GM19455 (cell line): ENCODE measurements around the gene RAB36.

Source experiments
- ATAC-seq: cut with Tn5 transposase; IDR thresholded peaks from one replicate; pipeline ENCODE4 v1.9.1; 2021; ENCODE audit not compliant: unreplicated experiment

The RAB36 gene

DNA sequence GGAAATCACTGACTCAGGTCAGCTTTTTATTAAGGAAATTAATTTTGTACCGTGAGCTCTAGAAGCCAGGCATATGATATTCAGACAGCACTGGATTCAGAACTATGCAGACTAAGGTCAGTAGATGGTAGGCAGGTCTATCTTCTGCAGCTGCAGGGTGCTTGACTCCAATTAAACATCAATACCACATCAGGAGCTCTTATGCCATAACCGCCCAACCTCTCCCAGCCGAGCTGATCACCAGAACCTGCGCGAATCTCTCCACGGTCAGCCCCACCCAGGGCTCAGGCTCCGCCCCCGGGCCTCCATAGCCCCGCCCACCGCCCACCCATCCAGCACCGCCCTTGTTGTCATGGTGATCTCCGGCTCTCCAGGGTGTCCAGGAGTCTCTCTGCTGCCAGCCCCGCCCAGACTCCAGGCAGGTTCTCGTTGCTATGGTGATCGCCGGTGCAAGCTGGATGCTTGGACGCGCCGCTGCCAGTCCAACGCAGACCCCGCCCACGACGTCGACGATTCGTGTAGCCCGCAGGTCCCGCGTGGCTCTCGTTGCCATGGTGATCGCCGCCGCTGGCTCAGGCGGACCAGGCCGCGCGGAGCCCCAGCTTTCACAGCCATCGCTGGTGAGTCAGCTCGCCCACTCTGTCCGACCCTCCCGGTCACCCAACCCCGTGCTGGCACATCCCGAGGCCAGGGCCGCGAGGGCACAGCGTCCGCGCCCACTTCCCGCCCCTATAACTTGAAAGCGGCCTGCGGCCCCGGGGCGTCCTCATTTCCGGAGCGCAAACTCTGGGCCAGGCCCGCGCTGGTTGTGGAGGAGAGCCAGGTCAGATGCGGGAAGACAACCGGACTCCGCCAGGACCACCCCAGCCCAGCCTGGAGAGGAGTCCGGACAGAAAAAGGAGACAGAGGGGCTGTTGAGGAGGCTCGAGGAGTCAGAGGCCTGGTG is at the start of gene RAB36:
Gene RAB36 (plus strand): TSS at position 546 of the 946 bp plus-strand sequence. CDS start 1,140 bp downstream, outside the sequence.
- peak; percentile 51 for ATAC-seq

- no peak for ATAC-seq
Measured at GRCh38 chr22:23095733-23096342, 49.4 kb upstream of the RAB36 start.

- no peak for ATAC-seq
Measured at GRCh38 chr22:23097412-23098229, 47.7 kb upstream of the RAB36 start.

DNA sequence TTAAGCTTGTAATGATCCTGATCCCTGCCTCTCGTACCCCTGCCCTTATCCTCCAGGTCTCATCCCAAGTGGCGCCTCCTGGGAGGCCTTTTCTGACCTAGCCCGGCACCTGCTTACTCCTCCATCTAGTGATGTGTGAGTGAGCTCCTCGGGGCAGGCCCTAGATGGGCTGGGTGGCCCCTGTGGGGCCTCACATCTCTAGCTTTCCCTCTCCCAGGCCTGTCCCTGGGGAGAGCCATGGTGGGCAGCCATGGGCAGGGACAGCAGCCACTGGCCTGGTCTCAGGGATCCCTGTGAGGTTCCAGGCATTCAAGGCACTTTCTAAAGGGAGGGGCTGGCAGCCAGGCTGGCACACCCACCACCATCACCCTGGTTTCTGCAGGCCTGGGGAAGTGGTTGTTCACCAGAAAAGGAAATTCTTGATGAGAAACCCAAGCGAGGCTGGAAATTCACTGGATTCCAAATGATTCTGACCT is 47.0 kb upstream of the RAB36 start:
- no peak for ATAC-seq

GRCh38 chr22:23098718-23099530 is 46.4 kb upstream of the RAB36 start:
- ATAC-seq: no peak

DNA sequence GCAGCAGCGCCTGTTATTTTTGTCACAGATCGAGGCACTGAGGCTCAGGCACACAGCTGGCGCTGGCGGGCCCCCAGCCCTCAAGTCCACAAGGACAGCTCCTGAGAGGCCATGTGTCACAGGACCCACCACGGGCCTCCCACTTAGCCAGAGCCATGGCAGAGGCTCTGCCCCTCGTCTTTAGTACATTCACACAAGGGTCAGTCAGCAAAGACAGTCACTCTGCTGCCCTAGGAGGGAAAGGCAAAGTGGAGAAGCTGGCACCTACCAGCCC is 45.8 kb upstream of the RAB36 start:
- ATAC-seq: no peak

DNA sequence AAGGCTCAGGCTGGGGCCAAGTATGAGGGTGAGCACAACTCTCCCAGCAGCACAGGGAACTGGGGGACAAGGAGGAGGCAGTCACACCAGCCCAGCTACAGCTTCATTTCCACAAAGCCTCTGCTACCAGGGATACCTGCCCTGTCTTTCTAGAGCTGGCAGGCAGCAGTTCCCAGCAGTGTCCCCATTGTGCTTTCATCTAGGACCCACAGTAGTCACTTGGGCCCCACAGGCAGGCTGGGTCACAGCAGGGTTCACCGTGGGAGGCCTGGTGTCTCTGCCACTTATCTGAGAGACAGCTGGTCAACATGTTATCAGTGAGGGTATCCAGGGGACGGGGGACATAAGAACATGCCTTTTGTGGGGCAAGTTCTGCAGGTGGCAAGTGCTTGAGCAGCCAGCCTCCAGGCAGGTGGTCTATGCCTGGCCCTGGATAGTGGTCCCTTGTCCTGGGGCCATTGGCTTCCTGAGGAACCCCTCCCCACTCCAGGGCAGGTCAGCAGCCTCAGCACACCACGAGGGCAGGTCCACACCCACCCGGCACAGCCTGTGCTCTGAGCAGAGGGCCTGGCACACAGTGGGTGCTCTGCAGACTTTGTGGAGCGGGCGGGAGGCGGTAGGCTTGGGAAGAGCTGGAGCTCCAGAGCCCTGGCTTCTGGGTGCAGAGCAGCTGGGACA is 45.0 kb upstream of the RAB36 start:
- no peak for ATAC-seq

DNA sequence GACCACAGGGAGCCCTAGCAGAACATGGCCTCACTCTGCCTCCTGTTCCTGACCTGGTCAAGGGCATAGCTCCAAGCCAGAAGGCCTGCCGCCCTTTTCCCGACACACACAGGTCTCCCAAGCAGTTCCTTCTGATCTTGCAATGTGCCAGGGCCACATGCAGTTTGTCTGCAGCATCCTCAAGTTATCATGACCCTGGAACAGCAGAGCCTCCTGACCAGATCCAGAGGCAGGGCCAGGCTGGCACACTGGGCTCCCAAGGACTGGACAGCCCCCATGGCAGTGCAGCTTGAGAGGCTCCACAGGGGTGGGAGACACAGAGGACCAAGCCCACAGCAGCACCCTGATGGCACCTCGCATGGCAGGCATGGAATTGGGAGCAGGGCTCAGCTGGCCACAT is 43.8 kb upstream of the RAB36 start:
- no peak for ATAC-seq

- ATAC-seq: no peak
Measured at GRCh38 chr22:23102002-23102655, 43.1 kb upstream of the RAB36 start.

GRCh38 chr22:23102776-23103175 is 42.5 kb upstream of the RAB36 start:
- no peak for ATAC-seq

DNA sequence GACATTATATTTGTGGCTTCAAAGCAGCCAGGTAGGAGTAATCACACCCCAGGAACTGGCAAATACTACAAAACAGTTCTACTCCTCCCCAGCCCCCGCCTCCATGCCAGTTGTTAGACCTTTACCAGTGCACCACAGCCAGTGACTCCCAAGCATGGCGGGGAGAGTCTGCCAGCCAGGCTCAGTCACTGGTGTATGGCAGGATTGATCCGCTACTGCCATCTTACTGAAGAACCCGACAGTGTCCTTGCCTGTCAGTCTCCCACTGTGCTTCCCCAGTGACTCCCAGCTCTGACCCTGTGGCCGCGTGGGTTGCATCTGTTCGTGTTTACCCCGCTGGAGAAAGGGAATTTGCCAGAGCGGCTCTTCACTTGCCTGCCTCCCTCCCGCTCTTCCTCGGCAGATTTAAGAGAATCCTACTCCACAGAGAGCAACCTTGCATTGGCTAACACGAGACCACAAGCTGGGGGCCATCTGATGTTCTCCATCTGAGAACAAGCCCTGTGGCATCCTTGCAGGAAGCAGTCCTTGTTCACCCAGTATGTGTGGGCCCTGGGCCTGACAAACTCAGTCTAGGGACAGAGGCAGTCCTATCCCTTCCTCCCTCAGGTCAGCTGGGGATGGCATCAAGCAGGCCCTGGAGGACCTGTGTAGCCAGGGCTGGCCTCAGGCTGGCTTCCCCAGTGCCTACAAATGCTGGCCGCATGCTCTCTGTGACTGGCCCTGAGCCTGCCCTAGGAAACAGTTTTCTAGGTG is 41.9 kb upstream of the RAB36 start:
- ATAC-seq: no peak

GRCh38 chr22:23104187-23104971 is 40.9 kb upstream of the RAB36 start:
- ATAC-seq: no peak

- ATAC-seq: no peak
Measured at GRCh38 chr22:23105304-23105703, 40.0 kb upstream of the RAB36 start.

- no peak for ATAC-seq
Measured at GRCh38 chr22:23105919-23106318, 39.4 kb upstream of the RAB36 start.

DNA sequence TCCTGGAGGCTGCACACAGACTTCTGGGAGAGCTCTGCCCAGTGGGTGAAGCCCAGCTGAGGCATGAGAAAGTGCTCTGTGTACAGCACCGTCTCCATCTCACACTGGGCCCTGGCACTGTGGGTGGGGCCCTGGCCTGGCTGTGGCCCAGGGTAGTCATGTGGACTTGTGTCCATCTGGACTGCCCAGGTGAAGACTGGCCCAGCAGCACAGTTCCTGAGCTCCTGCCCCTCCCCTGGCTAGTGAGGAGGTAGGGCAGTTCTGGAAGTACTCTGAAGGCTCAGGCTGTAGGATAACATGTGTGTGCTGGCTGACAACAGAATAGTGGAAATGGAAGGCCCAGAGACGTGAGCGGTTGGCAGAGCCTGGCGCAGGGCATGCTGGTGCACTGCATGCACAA is 38.9 kb upstream of the RAB36 start:
- no peak for ATAC-seq

DNA sequence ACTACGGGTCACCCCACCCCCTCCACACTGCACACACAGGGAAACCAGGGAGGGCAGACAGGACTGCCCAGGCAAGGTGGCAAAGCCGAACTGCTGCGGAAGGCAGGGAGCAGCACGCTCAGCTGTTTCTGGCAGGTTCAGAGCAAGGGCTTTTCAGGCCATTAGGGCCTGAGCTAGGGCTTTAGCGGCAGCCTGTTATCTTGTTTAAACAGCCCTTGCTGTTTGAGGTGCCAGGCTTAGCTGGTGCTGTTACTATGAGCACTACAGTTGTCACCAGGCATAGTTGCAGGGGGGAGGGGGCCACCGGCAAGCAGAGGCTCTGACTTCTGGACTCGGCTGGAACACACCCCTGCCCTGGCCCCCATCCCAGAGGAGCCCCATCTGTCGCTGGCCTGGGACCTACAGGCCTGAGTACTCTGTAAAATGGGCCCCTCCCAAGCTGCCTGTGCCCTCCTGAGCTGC is 38.3 kb upstream of the RAB36 start:
- no peak for ATAC-seq

DNA sequence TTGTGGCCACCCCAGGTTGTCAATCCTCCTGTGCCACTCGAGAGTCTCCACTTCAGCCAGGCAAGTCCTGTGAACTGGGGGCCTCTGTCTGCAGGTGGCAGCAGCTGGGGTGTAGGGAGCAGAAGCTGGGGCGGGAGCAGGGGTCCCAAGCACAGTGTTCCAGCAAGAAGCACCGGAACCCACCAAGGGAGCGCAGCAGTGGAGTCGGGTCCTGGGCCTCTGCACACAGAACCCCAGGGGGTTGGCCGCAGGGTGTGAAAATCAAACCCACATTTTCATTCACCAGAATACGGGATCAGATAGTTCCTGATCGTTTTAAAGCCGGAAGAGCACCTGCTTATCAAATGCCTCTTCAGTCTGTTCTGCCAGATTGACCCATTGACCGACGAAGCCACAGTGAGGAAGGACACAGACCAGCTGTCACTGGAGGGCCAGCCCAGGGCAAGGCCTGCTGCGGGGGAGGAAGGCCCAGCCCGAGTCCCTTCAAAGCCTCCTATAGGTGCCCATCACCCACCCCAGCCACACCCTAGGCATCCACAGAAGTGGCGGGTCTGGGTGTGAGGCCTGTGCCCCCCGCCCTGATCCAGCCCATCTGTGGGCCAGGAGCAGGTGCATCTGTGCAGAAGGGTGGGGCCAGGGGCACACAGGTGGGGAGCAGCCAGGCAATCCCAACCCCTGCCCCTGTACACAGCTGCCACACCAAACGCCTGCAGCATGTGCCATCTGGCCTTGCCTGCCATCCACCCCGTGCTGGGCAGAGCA is 37.6 kb upstream of the RAB36 start:
- ATAC-seq: no peak
